ENCODE measurements around the gene COBLL1.

The COBLL1 gene

DNA sequence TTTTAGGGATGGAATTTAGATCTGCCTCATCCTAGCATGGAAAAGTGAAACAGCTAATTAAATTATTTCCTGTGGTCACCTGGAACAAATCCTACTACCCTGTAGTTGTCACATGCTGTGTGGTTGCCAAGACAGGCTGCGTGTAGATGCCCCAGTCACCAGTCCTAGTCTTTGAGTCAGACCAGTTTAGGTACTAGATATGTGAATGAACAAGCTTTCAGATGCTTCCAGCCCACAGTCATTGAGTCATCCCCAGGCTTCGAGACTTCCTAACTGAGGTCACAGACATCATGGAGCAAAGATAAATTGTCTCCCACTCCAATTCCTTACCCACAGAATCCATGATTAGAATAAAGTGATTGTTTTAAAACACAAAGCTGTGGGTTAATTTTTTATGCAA, 184.5 kb downstream of the COBLL1 start:
- Histone ChIP-seq H3K9ac (ENCODE audit: low read length) (no peak overlapping the region), H3K27me3 (ENCODE audit: insufficient read depth, low read length) (no peaks in the 10 kb centered on the region), H3K4me3 (ENCODE audit: low read depth, low read length, poor library complexity, severe bottlenecking) (no peak overlapping the region), H3K79me2 (ENCODE audit: insufficient read depth, low read length) (no peaks in the 10 kb centered on the region), H2AFZ (ENCODE audit: low read length) (no peak overlapping the region), H3K27ac (ENCODE audit: low read depth, low read length, poor library complexity, severe bottlenecking) (no peak overlapping the region), H3K4me2 (ENCODE audit: low read length) (no peak overlapping the region), H3K9me3 (ENCODE audit: low read length) (no peaks in the 10 kb centered on the region), H3K36me3 (ENCODE audit: insufficient read depth, low read length) (no peaks in the 10 kb centered on the region), H3K9me2 (ENCODE audit: low read depth, low read length) (no peaks in the 10 kb centered on the region), H3K4me1 (ENCODE audit: insufficient read depth, low read length, severe bottlenecking) (no peaks in the 10 kb centered on the region), H3F3A (ENCODE audit: insufficient read depth, low read length) (no peaks in the 10 kb centered on the region), H4K20me1 (ENCODE audit: insufficient read depth, low read length) (no peaks in the 10 kb centered on the region)
- TF ChIP-seq, protein P1, sequence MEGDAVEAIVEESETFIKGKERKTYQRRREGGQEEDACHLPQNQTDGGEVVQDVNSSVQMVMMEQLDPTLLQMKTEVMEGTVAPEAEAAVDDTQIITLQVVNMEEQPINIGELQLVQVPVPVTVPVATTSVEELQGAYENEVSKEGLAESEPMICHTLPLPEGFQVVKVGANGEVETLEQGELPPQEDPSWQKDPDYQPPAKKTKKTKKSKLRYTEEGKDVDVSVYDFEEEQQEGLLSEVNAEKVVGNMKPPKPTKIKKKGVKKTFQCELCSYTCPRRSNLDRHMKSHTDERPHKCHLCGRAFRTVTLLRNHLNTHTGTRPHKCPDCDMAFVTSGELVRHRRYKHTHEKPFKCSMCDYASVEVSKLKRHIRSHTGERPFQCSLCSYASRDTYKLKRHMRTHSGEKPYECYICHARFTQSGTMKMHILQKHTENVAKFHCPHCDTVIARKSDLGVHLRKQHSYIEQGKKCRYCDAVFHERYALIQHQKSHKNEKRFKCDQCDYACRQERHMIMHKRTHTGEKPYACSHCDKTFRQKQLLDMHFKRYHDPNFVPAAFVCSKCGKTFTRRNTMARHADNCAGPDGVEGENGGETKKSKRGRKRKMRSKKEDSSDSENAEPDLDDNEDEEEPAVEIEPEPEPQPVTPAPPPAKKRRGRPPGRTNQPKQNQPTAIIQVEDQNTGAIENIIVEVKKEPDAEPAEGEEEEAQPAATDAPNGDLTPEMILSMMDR (IDR thresholded peaks at IDR 0.05; ENCODE audit: low read length), result no peak
- no peak for TF ChIP-seq EZH2 (IDR thresholded peaks at IDR 0.05; ENCODE audit: borderline replicate concordance, low read length)

GRCh38 chr2:164655750-164656149, 185.9 kb downstream of the COBLL1 start:
- no peak overlapping the region for H3K4me2 ChIP-seq (ENCODE audit: low read length)
- no peaks in the 10 kb centered on the region for H3F3A ChIP-seq (ENCODE audit: insufficient read depth, low read length)
- no peak for TF ChIP-seq EZH2 (IDR thresholded peaks at IDR 0.05; ENCODE audit: borderline replicate concordance, low read length)
- TF ChIP-seq, protein P1 (IDR thresholded peaks at IDR 0.05; ENCODE audit: low read length), result no peak
- no peaks in the 10 kb centered on the region for H3K9me3 ChIP-seq (ENCODE audit: low read length)
- no peak overlapping the region for H3K27ac ChIP-seq (ENCODE audit: low read depth, low read length, poor library complexity, severe bottlenecking)
- no peaks in the 10 kb centered on the region for H3K79me2 ChIP-seq (ENCODE audit: insufficient read depth, low read length)
- no peaks in the 10 kb centered on the region for H3K36me3 ChIP-seq (ENCODE audit: insufficient read depth, low read length)
- H4K20me1 ChIP-seq (ENCODE audit: insufficient read depth, low read length), result no peaks in the 10 kb centered on the region
- no peaks in the 10 kb centered on the region for H3K27me3 ChIP-seq (ENCODE audit: insufficient read depth, low read length)
- H3K9ac ChIP-seq (ENCODE audit: low read length), result no peak overlapping the region
- H3K4me1 ChIP-seq (ENCODE audit: insufficient read depth, low read length, severe bottlenecking), result no peaks in the 10 kb centered on the region
- no peak overlapping the region for H2AFZ ChIP-seq (ENCODE audit: low read length)
- H3K9me2 ChIP-seq (ENCODE audit: low read depth, low read length), result no peaks in the 10 kb centered on the region
- H3K4me3 ChIP-seq (ENCODE audit: low read depth, low read length, poor library complexity, severe bottlenecking), result no peak overlapping the region

DNA sequence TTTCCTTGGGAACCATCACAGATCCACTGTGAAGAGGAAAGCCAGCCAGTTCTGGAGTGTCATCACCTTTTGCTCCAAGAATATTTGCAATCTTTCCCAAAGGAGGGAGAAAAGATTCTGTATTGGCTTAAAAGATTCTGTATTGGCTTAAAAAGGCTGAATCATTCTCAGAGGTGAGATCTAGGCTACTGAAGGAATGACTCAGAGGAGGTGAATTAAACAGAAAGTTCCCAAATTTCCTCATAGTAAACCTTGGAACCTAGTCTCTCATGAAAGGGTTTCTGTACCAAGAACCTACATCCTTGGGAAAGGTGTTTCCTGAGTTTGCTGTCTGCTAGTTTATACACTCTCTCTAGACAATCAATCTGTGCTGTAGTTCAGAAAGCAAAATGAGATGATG, 186.3 kb downstream of the COBLL1 start:
- Histone ChIP-seq H3K9ac (ENCODE audit: low read length) (no peak overlapping the region), H3K9me2 (ENCODE audit: low read depth, low read length) (no peaks in the 10 kb centered on the region), H3F3A (ENCODE audit: insufficient read depth, low read length) (no peaks in the 10 kb centered on the region), H3K4me1 (ENCODE audit: insufficient read depth, low read length, severe bottlenecking) (no peaks in the 10 kb centered on the region), H3K4me2 (ENCODE audit: low read length) (no peak overlapping the region), H2AFZ (ENCODE audit: low read length) (no peak overlapping the region), H3K9me3 (ENCODE audit: low read length) (no peaks in the 10 kb centered on the region), H4K20me1 (ENCODE audit: insufficient read depth, low read length) (no peaks in the 10 kb centered on the region), H3K4me3 (ENCODE audit: low read depth, low read length, poor library complexity, severe bottlenecking) (no peak overlapping the region), H3K79me2 (ENCODE audit: insufficient read depth, low read length) (no peaks in the 10 kb centered on the region), H3K27ac (ENCODE audit: low read depth, low read length, poor library complexity, severe bottlenecking) (no peak overlapping the region), H3K27me3 (ENCODE audit: insufficient read depth, low read length) (no peaks in the 10 kb centered on the region), H3K36me3 (ENCODE audit: insufficient read depth, low read length) (no peaks in the 10 kb centered on the region)
- no peak for TF ChIP-seq EZH2 (IDR thresholded peaks at IDR 0.05; ENCODE audit: borderline replicate concordance, low read length)
- TF ChIP-seq, protein P1 (IDR thresholded peaks at IDR 0.05; ENCODE audit: low read length), result no peak

All from OCI-LY1 (cell line).